Mucosa of descending colon (tissue), 3 donors: ENCODE data around the gene PLXNB3. TPM values are rescaled to one million over a fixed set of nuclear protein-coding genes. Genes with fewer than 3 reads are reported as not detected.
A peak's percentile ranks its signal among the peaks of the same experiment; 100 is the strongest.

Source experiments
- ATAC-seq: fragments of 200-7000 bp; cut with Tn5 transposase; one replicate; pipeline ENCODE4 v1.9.1; 2020; ENCODE audit warnings: mild to moderate bottlenecking, moderate library complexity
- DNase-seq, 3 donors: peaks; one replicate each; pipeline ENCODE4 v3.0.0-alpha.2; 2020
- H3K36me3 ChIP-seq: fragments of 200-600 bp; one replicate; pipeline ENCODE4 v1.8.0; 2021; ENCODE audit warnings: low read depth, mild to moderate bottlenecking
- H3K4me1 ChIP-seq: fragments of 200-600 bp; one replicate; pipeline ENCODE4 v1.8.0; 2021; ENCODE audit warnings: low read depth, mild to moderate bottlenecking
- H3K4me3 ChIP-seq: fragments of 200-600 bp; one replicate; pipeline ENCODE4 v1.8.0; 2021; ENCODE audit warnings: mild to moderate bottlenecking
- H3K9me3 ChIP-seq: fragments of 200-600 bp; one replicate; pipeline ENCODE4 v1.8.0; 2021; ENCODE audit warnings: mild to moderate bottlenecking
- CTCF ChIP-seq: fragments of 200-600 bp; IDR thresholded peaks from one replicate; pipeline ENCODE4 v1.8.0; 2022; ENCODE audit warnings: antibody characterized with exemption, mild to moderate bottlenecking
- intact Hi-C, 2 donors: fragments of 100-400 bp; cut with DNase I in 1 of 2; cut with micrococcal nuclease in 1 of 2; formaldehyde crosslinking; loops; one replicate each; pipeline versions ENCODE4 v1.11.0 to v1.11.1; 2022; cut with DNase I, micrococcal nuclease
- long read RNA-seq, 2 donors: library from polyadenylated mRNA; unstranded; transcript quantifications; one replicate each; pipeline ENCODE4 v2.0.0, GENCODE V29; 2019 to 2021
- total RNA-seq, 3 donors: library from RNA; stranded (reverse); fragmentation: NEBNext Ultra II Directional in 2 of 3; extraction: Animal tissue kit (Norgen Biotek cat#: 25700) in 2 of 3; gene quantifications; one replicate each; pipeline versions ENCODE4 v1.2.1 to v1.2.4, GENCODE V29; 2021 to 2023
- donor health status: DM: no; HTN: no; CAD: no; lungs with moderate emphysema.
- donor health status: DM: no; HTN: no; CAD: no.
- donor health status: DM: no; HTN: yes; CAD: no.

Gene PLXNB3
- total RNA-seq = 10 to 100 TPM in 1 of 3 donors, 1 to 10 TPM in 2; 3.0 to 44.9 (median 3.3) TPM
- long read RNA-seq, donor 1, partial matches to known transcripts = 19 of 44 reads
- long read RNA-seq, donor 1, other reads (novel, unspliced or antisense) = 25 of 44 reads
- long read RNA-seq, donor 2 = 0 reads

- H3K9me3 ChIP-seq = no peaks in the 10 kb centered on the region
- H3K4me1 ChIP-seq = no peaks in the 10 kb centered on the region
- no peak within 1 kb of the TSS for H3K4me3 ChIP-seq
- peak; percentile 52 for TF ChIP-seq CTCF
- H3K36me3 ChIP-seq = no peaks in the 10 kb centered on the region
- ATAC-seq (peak; percentile 93), DNase-seq (peak; percentile 82 to 86 (median 85))
- intact Hi-C loops = loop anchor here in 1 of 2 donors (10.0 kb wide), 1 partner anchor 191 kb away; no protein-coding TSS in a partner anchor
Observed at GRCh38 chrX:153763989-153764755, at the start of gene PLXNB3. TSS of gene PLXNB3 (plus strand) at chrX:153764249. CDS start at chrX:153765536, 1,287 bp downstream.

- TF ChIP-seq CTCF = no peak
- DNase-seq (no peak), ATAC-seq (no peak)
- intact Hi-C loops = no loop called here
- no peaks in the 10 kb centered on the region for H3K36me3 ChIP-seq
- H3K4me3 ChIP-seq = no peak overlapping the region
- H3K4me1 ChIP-seq = no peaks in the 10 kb centered on the region
- H3K9me3 ChIP-seq = no peaks in the 10 kb centered on the region
Observed at GRCh38 chrX:153714256-153714655, 49.8 kb upstream of the PLXNB3 start.

GRCh38 chrX:153717445-153717844 is 46.6 kb upstream of the PLXNB3 start:
- intact Hi-C loops = no loop called here
- Histone ChIP-seq H3K9me3 (no peaks in the 10 kb centered on the region), H3K4me3 (no peak overlapping the region), H3K36me3 (no peaks in the 10 kb centered on the region), H3K4me1 (peaks cover 4% of the 10 kb centered on the region)
- DNase-seq (no peak), ATAC-seq (no peak)
- no peak for TF ChIP-seq CTCF

- Histone ChIP-seq H3K9me3 (no peaks in the 10 kb centered on the region), H3K4me1 (peaks cover 10% of the 10 kb centered on the region), H3K36me3 (no peaks in the 10 kb centered on the region), H3K4me3 (no peak overlapping the region)
- DNase-seq = no peak
- ATAC-seq = no peak
- TF ChIP-seq CTCF = no peak
- intact Hi-C loops = no loop called here
Observed at GRCh38 chrX:153719238-153719637, 44.8 kb upstream of the PLXNB3 start.

- Histone ChIP-seq H3K4me1 (peaks cover 10% of the 10 kb centered on the region), H3K9me3 (no peaks in the 10 kb centered on the region), H3K36me3 (no peaks in the 10 kb centered on the region), H3K4me3 (no peak overlapping the region)
- TF ChIP-seq CTCF = no peak
- intact Hi-C loops = no loop called here
- no peak for DNase-seq
- no peak for ATAC-seq
Observed at GRCh38 chrX:153719701-153720100, 44.3 kb upstream of the PLXNB3 start.
